H1 (cell line): ENCODE data around the gene IQCH.

Source experiments
- ATF2 ChIP-seq: IDR thresholded peaks from 2 replicates; pipeline ENCODE4 v1.6.1; 2012; ENCODE audit warnings: low read length, inconsistent platforms
- CTCF ChIP-seq, 3 experiments: IDR thresholded peaks; 1 replicate in 2 of 3; 2 replicates in 1 of 3; pipeline versions ENCODE4 v1.5.1 to v1.6.1; 2011; ENCODE audit warnings: low read length in 3 of 3, mild to moderate bottlenecking in 3 of 3, inconsistent platforms in 2 of 3, low read depth in 1 of 3, moderate library complexity in 1 of 3; ENCODE audit not compliant: insufficient read depth in 1 of 3; ENCODE audit errors: control extremely low read depth in 1 of 3
- EGR1 ChIP-seq: IDR thresholded peaks from 2 replicates; pipeline ENCODE4 v1.6.1; 2011; ENCODE audit warnings: low read depth, low read length, borderline replicate concordance
- EP300 ChIP-seq, 2 experiments: IDR thresholded peaks; 1 replicate in 1 of 2; 2 replicates in 1 of 2; pipeline ENCODE4 v1.6.1; 2011 to 2012; ENCODE audit warnings: low read depth in 2 of 2, low read length in 2 of 2, mild to moderate bottlenecking in 2 of 2, borderline replicate concordance in 1 of 2, inconsistent platforms in 1 of 2, moderate library complexity in 1 of 2
- EZH2 ChIP-seq: fragments of 200-600 bp; sonication (generic); IDR thresholded peaks from 2 replicates; pipeline ENCODE4 v1.7.1; 2012; ENCODE audit warnings: low read depth, mild to moderate bottlenecking, moderate library complexity, low read length, inconsistent platforms; ENCODE audit not compliant: severe bottlenecking
- HDAC6 ChIP-seq: IDR thresholded peaks from one replicate; pipeline ENCODE4 v1.7.1; 2012; ENCODE audit warnings: low read depth, mild to moderate bottlenecking, inconsistent platforms, low read length, moderate library complexity
- JUN ChIP-seq: IDR thresholded peaks from 2 replicates; pipeline ENCODE4 v1.6.1; 2011; ENCODE audit warnings: low read depth, mild to moderate bottlenecking, improper control_type of control experiment, low read length
- KDM1A ChIP-seq: fragments of 200-600, 300-600 bp; sonication (generic); IDR thresholded peaks from 2 replicates; pipeline ENCODE4 v1.7.1; 2016; ENCODE audit warnings: mild to moderate bottlenecking, low read length, borderline replicate concordance
- MAX ChIP-seq: IDR thresholded peaks from 2 replicates; pipeline ENCODE4 v1.6.1; 2012; ENCODE audit warnings: inconsistent platforms
- POLR2A ChIP-seq, 2 experiments: IDR thresholded peaks; 1 replicate in 1 of 2; 2 replicates in 1 of 2; pipeline ENCODE4 v1.6.1; 2011; ENCODE audit warnings: low read depth in 2 of 2, low read length in 2 of 2, mild to moderate bottlenecking in 2 of 2; ENCODE audit errors: control extremely low read depth in 1 of 2
- RAD21 ChIP-seq, 2 experiments: IDR thresholded peaks in 1 of 2; conservative IDR thresholded peaks in 1 of 2; 2 replicates each; pipeline ENCODE4 v1.6.1; 2011; ENCODE audit warnings: low read depth in 2 of 2, low read length in 2 of 2, improper control_type of control experiment in 1 of 2, inconsistent platforms in 1 of 2, mild to moderate bottlenecking in 1 of 2, moderate library complexity in 1 of 2
- RNF2 ChIP-seq: fragments of 200-900, 300-1000 bp; sonication (generic); IDR thresholded peaks from 2 replicates; pipeline ENCODE4 v1.7.1; 2016; ENCODE audit warnings: borderline replicate concordance, low read depth, mild to moderate bottlenecking, antibody characterized with exemption, low read length; ENCODE audit not compliant: poor library complexity, severe bottlenecking; ENCODE audit errors: missing control alignments
- TAF1 ChIP-seq: IDR thresholded peaks from 2 replicates; pipeline ENCODE4 v1.6.1; 2011; ENCODE audit warnings: mild to moderate bottlenecking, low read depth, low read length
- ZNF274 ChIP-seq: IDR thresholded peaks from 2 replicates; pipeline ENCODE4 v1.7.0; 2012; ENCODE audit warnings: low read length, borderline replicate concordance; ENCODE audit errors: extremely low read depth

- TF ChIP-seq CTCF (IDR thresholded peaks at IDR 0.05; ENCODE audit: control extremely low read depth in 1 of 3, insufficient read depth in 1 of 3, low read depth in 1 of 3, low read length in 3 of 3) (no peak), POLR2A (IDR thresholded peaks at IDR 0.05; ENCODE audit: control extremely low read depth in 1 of 2, low read depth in 2 of 2, low read length in 2 of 2) (no peak), EZH2 (no peak), MAX (no peak), EP300 (IDR thresholded peaks at IDR 0.05; ENCODE audit: borderline replicate concordance in 1 of 2, low read depth in 2 of 2, low read length in 2 of 2) (no peak), EGR1 (no peak), JUN (no peak), RNF2 (no peak), TAF1 (no peak), ZNF274 (no peak), HDAC6 (no peak), ATF2 (no peak), RAD21 (IDR thresholded peaks at IDR 0.05 in 1 of 2, conservative IDR thresholded peaks at IDR 0.05 in 1 of 2; ENCODE audit: low read depth in 2 of 2, low read length in 2 of 2) (no peak), KDM1A (no peak)
Observed at GRCh38 chr15:67281714-67282113, 27.1 kb downstream of the IQCH start.
